OCI-LY7 (cell line): ENCODE measurements around the gene MAPKAPK3.

Experiments
- CTCF ChIP-seq: fragments of 200-600 bp; sonication (generic); conservative IDR thresholded peaks from 2 replicates; pipeline ENCODE4 v1.5.1; 2014; ENCODE audit warnings: mild to moderate bottlenecking, antibody characterized with exemption, low read length, moderate library complexity, mixed read lengths
- EZH2phosphoT487 ChIP-seq: fragments of 200-600 bp; sonication (generic); IDR thresholded peaks from 2 replicates; pipeline ENCODE4 v1.6.1; 2018; ENCODE audit warnings: low read depth, borderline replicate concordance, mild to moderate bottlenecking, mixed run types, antibody characterized with exemption, low read length, moderate library complexity, mixed read lengths

GRCh38 chr3:50612234-50612882 is 4.6 kb upstream of the MAPKAPK3 start:
- no peak for TF ChIP-seq CTCF
- TF ChIP-seq EZH2phosphoT487: no peak
